HG03139 (cell line): ENCODE measurements around the gene OR5I1.
"Not testable (repeated sequence)": the region's sequence is repeated elsewhere in the genome, so short reads cannot be mapped to it uniquely, and the experiment has no call there.

Experiments used
- ATAC-seq: cut with Tn5 transposase; IDR thresholded peaks from one replicate; pipeline ENCODE4 v1.9.1; 2021; ENCODE audit not compliant: unreplicated experiment

The OR5I1 gene

GRCh38 chr11:55936300-55936699 lies at the start of gene OR5I1:
Gene OR5I1 (minus strand): TSS chr11:55936400. CDS start chr11:55936400, 0 bp downstream.
- no peak for ATAC-seq

- no peak for ATAC-seq
These were observed 34.7 kb upstream of the OR5I1 start for GRCh38 chr11:55970935-55971334.

- no peak for ATAC-seq
These were observed 33.6 kb upstream of the OR5I1 start, which contains the start of gene OR10AG1 for GRCh38 chr11:55969845-55970244. Gene OR10AG1 (minus strand): TSS chr11:55969945. CDS start chr11:55969907, 38 bp downstream.

GRCh38 chr11:55967914-55968313 lies 31.7 kb upstream of the OR5I1 start:
- no peak for ATAC-seq

- ATAC-seq: no peak
These were observed 30.2 kb upstream of the OR5I1 start for GRCh38 chr11:55966391-55966790.

- no peak for ATAC-seq
These were observed 20.3 kb upstream of the OR5I1 start for GRCh38 chr11:55956521-55956920.

GRCh38 chr11:55949330-55949729 lies 13.1 kb upstream of the OR5I1 start:
- ATAC-seq: no peak

GRCh38 chr11:55942785-55943392 lies 6.7 kb upstream of the OR5I1 start:
- no peak for ATAC-seq

- ATAC-seq: no peak
These were observed 15.7 kb downstream of the OR5I1 start for GRCh38 chr11:55920537-55920936.

- ATAC-seq: no peak
These were observed 21.7 kb downstream of the OR5I1 start, which contains the start of gene OR5W2 for GRCh38 chr11:55914482-55914881. Gene OR5W2 (minus strand): TSS chr11:55914582. CDS start chr11:55914582, 0 bp downstream.

GRCh38 chr11:55902308-55902707 lies 33.9 kb downstream of the OR5I1 start:
- no peak for ATAC-seq

- no peak for ATAC-seq
These were observed 41.0 kb downstream of the OR5I1 start for GRCh38 chr11:55895216-55895615.

GRCh38 chr11:55885481-55885880 lies 50.7 kb downstream of the OR5I1 start:
- not testable (repeated sequence) for ATAC-seq
